Heart left ventricle (tissue), 16 donors: ENCODE data around the gene TPD52L2. TPM values are rescaled to one million over a fixed set of nuclear protein-coding genes. Genes with fewer than 3 reads are reported as not detected.

Source experiments
- ATAC-seq, 4 donors: fragments of 200-7000 bp; cut with Tn5 transposase; one replicate each; pipeline ENCODE4 v1.9.1; 2020 to 2022; ENCODE audit warnings: moderate library complexity in 4 of 4, mild to moderate bottlenecking in 3 of 4, moderate number of reproducible peaks in 1 of 4
- DNase-seq, 5 donors: peaks; one replicate each; pipeline ENCODE4 v3.0.0-alpha.2; 2020
- H3K27ac ChIP-seq, 12 donors: fragments of 200-600 bp; sonication (generic) in 4 of 12; one replicate each; pipeline versions ENCODE4 v1.5.0 to v1.8.0; 2016 to 2022; ENCODE audit warnings: mild to moderate bottlenecking in 2 of 12
- H3K27me3 ChIP-seq, 9 donors: fragments of 200-600 bp; sonication (generic) in 2 of 9; one replicate each; pipeline versions ENCODE4 v1.5.1 to v1.8.0; 2016 to 2022; ENCODE audit warnings: mild to moderate bottlenecking in 3 of 9
- H3K36me3 ChIP-seq, 9 donors: fragments of 200-600 bp; sonication (generic) in 2 of 9; one replicate each; pipeline versions ENCODE4 v1.5.0 to v1.8.0; 2018 to 2022; ENCODE audit warnings: mild to moderate bottlenecking in 2 of 9
- H3K4me1 ChIP-seq, 12 donors: fragments of 200-600 bp; sonication (generic) in 4 of 12; one replicate each; pipeline versions ENCODE4 v1.5.0 to v1.8.0; 2016 to 2022; ENCODE audit warnings: mild to moderate bottlenecking in 3 of 12
- H3K4me3 ChIP-seq, 12 donors: fragments of 200-600 bp; sonication (generic) in 4 of 12; one replicate each; pipeline versions ENCODE4 v1.5.0 to v1.8.0; 2017 to 2022; ENCODE audit warnings: mild to moderate bottlenecking in 9 of 12, moderate library complexity in 4 of 12
- H3K9me3 ChIP-seq, 12 donors: fragments of 200-600 bp; sonication (generic) in 4 of 12; one replicate each; pipeline versions ENCODE4 v1.5.0 to v1.8.0; 2016 to 2022; ENCODE audit warnings: mild to moderate bottlenecking in 1 of 12
- POLR2A ChIP-seq, 2 donors: fragments of 450-650 bp; IDR thresholded peaks; one replicate each; pipeline ENCODE4 v1.6.1; 2017; ENCODE audit warnings: antibody characterized with exemption in 2 of 2, mild to moderate bottlenecking in 2 of 2, moderate library complexity in 2 of 2
- WGBS, 4 donors: extraction: QIAGEN DNeasy Blood & Tissue Kit in 2 of 4; methylation state at CpG; one replicate each; pipeline versions ENCODE4 v1.1.5 to v1.1.7; 2013 to 2018; 5-methylcytosine and 5-hydroxymethylcytosine counted together
- intact Hi-C, 10 donors: fragments of 100-400 bp; cut with DNase I; formaldehyde crosslinking; loops; one replicate each; pipeline versions ENCODE4 v1.11.1 to v1.14.2; 2022
- polyA plus RNA-seq, 2 donors: library from polyadenylated mRNA; stranded (reverse); fragments of 200-250 nt; gene quantifications; one replicate each; pipeline ENCODE4 v1.2.3, GENCODE V29; 2013
- total RNA-seq, 9 donors: library from RNA; depleted of rRNA in 2 of 9; stranded (reverse); fragments of >200 nt in 2 of 9; fragmentation: NEBNext Ultra II Directional in 3 of 9; extraction: Animal tissue kit (Norgen Biotek cat#: 25700) in 3 of 9; gene quantifications; one replicate each; pipeline versions ENCODE4 v1.1.0 to v1.2.4, GENCODE V29; 2016 to 2023
- TF ChIP-seq, protein P1 (sequence below), 12 donors: fragments of 200-600 bp; sonication (generic) in 4 of 12; IDR thresholded peaks; one replicate each; pipeline versions ENCODE4 v1.5.0 to v1.8.0; 2018 to 2022; ENCODE audit warnings: antibody characterized with exemption in 12 of 12, mild to moderate bottlenecking in 5 of 12
- donor health status: ischemic (EF 13 %, LVEDD 7.1; RV severe dilation, severe dysfunction).
- donor health status: healthy with polysubstance abuse.
- donor health status: DM: no; HTN: yes; CAD: no.
- donor health status: DM: no; HTN: no; CAD: no.
- donor health status: ischemic (EF 25% LVEDD 6.9; RV normal size, moderate dysfunction).
- donor health status: ischemic (EF 25% LVEDD 5.7; RV mildly dilated, moderate dysfunction).
- donor health status: healthy.
- donor health status: DM: yes; HTN: yes; CAD: no.
- donor health status: ischemic (EF 35%, LVEDD 5.7; RV mildly dilated, moderate dysfunction).
- donor health status: nonischemic (EF 11% LVEDD 7.7; RV severe dilation, severe dysfunction).
- donor health status: DM: yes; HTN: yes; CAD: no.
- donor health status: PGD.
- donor health status: ischemic (EF 29% LVEDD 5.4; RV normal size, mild dysfunction).
- donor health status: nonischemic (EF 23%, LVEDD 6.1; RV moderate dilation, normal function).

Gene TPD52L2
- total and polyA plus RNA-seq, 11 donors = 44.4 to 179 (median 72.2) TPM

GRCh38 chr20:63884506-63885263 lies 19.6 kb downstream of the TPD52L2 start:
- Histone ChIP-seq H3K36me3 (peaks cover 0 to 92% (median 63%) of the 10 kb centered on the region in 9 donors), H3K27ac (peak overlapping the region in 10 of 12 donors; percentile 20 to 74 (median 54)), H3K27me3 (no peaks in the 10 kb centered on the region), H3K4me3 (no peak overlapping the region), H3K4me1 (peaks cover 0 to 24% (median 8%) of the 10 kb centered on the region in 12 donors), H3K9me3 (no peaks in the 10 kb centered on the region)
- ATAC-seq (peak; percentile 91 to 95 (median 94)), DNase-seq (peak in 4 of 5 donors; percentile 58 to 88 (median 72))
- 61 to 79% (median 73%) methylated on average over 18 to 21 of the region's 21 CpGs for WGBS, 4 donors
- intact Hi-C loops = no loop called here
- peak in 1 of 2 donors; percentile 7 for TF ChIP-seq POLR2A (IDR thresholded peaks at IDR 0.05)
- TF ChIP-seq, protein P1, sequence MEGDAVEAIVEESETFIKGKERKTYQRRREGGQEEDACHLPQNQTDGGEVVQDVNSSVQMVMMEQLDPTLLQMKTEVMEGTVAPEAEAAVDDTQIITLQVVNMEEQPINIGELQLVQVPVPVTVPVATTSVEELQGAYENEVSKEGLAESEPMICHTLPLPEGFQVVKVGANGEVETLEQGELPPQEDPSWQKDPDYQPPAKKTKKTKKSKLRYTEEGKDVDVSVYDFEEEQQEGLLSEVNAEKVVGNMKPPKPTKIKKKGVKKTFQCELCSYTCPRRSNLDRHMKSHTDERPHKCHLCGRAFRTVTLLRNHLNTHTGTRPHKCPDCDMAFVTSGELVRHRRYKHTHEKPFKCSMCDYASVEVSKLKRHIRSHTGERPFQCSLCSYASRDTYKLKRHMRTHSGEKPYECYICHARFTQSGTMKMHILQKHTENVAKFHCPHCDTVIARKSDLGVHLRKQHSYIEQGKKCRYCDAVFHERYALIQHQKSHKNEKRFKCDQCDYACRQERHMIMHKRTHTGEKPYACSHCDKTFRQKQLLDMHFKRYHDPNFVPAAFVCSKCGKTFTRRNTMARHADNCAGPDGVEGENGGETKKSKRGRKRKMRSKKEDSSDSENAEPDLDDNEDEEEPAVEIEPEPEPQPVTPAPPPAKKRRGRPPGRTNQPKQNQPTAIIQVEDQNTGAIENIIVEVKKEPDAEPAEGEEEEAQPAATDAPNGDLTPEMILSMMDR (IDR thresholded peaks at IDR 0.05) = no peak

GRCh38 chr20:63885264-63886053 lies 20.4 kb downstream of the TPD52L2 start:
- Histone ChIP-seq H3K27ac (peak overlapping the region in 9 of 12 donors; percentile 20 to 74 (median 51)), H3K4me3 (no peak overlapping the region), H3K4me1 (peaks cover 0 to 26% (median 8%) of the 10 kb centered on the region in 12 donors), H3K36me3 (peaks cover 0 to 97% (median 69%) of the 10 kb centered on the region in 9 donors), H3K27me3 (no peaks in the 10 kb centered on the region), H3K9me3 (no peaks in the 10 kb centered on the region)
- 87 to 91% (median 90%) methylated on average over 17 to 27 of the region's 27 CpGs for WGBS, 4 donors
- intact Hi-C loops = no loop called here
- no peak for ATAC-seq
- DNase-seq = no peak
- TF ChIP-seq, protein P1 (IDR thresholded peaks at IDR 0.05) = no peak
- no peak for TF ChIP-seq POLR2A (IDR thresholded peaks at IDR 0.05)

GRCh38 chr20:63886054-63886419 lies 21.0 kb downstream of the TPD52L2 start:
- Histone ChIP-seq H3K27me3 (no peaks in the 10 kb centered on the region), H3K4me1 (peaks cover 0 to 26% (median 8%) of the 10 kb centered on the region in 12 donors), H3K36me3 (peaks cover 0 to 97% (median 69%) of the 10 kb centered on the region in 9 donors), H3K9me3 (no peaks in the 10 kb centered on the region), H3K4me3 (no peak overlapping the region), H3K27ac (no peak overlapping the region)
- ATAC-seq = no peak
- 92 to 96% (median 94%) methylated on average over 14 of the region's 14 CpGs for WGBS, 4 donors
- intact Hi-C loops = no loop called here
- no peak for DNase-seq
- TF ChIP-seq POLR2A (IDR thresholded peaks at IDR 0.05) = no peak
- TF ChIP-seq, protein P1 (IDR thresholded peaks at IDR 0.05) = no peak

GRCh38 chr20:63886921-63887320 lies 21.9 kb downstream of the TPD52L2 start:
- no peak overlapping the region for H3K4me3 ChIP-seq
- 87 to 95% (median 93%) methylated on average over 11 of the region's 11 CpGs for WGBS, 4 donors
- H3K4me1 ChIP-seq = peaks cover 0 to 26% (median 8%) of the 10 kb centered on the region in 12 donors
- no peak for ATAC-seq
- H3K27me3 ChIP-seq = no peaks in the 10 kb centered on the region
- no peak overlapping the region for H3K27ac ChIP-seq
- no peak for DNase-seq
- TF ChIP-seq, protein P1 (IDR thresholded peaks at IDR 0.05) = no peak
- TF ChIP-seq POLR2A (IDR thresholded peaks at IDR 0.05) = no peak
- H3K9me3 ChIP-seq = no peaks in the 10 kb centered on the region
- H3K36me3 ChIP-seq = peaks cover 0 to 96% (median 69%) of the 10 kb centered on the region in 9 donors
- intact Hi-C loops = no loop called here
